ENCODE measurements around the gene SPECC1L. TPM values are rescaled to one million over a fixed set of nuclear protein-coding genes. Genes with fewer than 3 reads are reported as not detected.

SPECC1L gene
- total and polyA plus RNA-seq, 2 experiments from 2014 or later = 19.7 to 43.2 TPM

- DNase-seq (ENCODE audit: low read depth in 1 of 2, low spot score in 1 of 2) = peak in 1 of 2 donors; percentile 54
These were observed 64.9 kb downstream of the SPECC1L start for GRCh38 chr22:24335496-24335895.

GRCh38 chr22:24337894-24338645 lies 67.4 kb downstream of the SPECC1L start:
- Histone ChIP-seq H3K27ac (peak overlapping the region; percentile 86), H3K36me3 (peaks cover 44% of the 10 kb centered on the region), H3K4me1 (ENCODE audit: low read depth) (peaks cover 8% of the 10 kb centered on the region), H3K9me3 (ENCODE audit: low read depth) (no peaks in the 10 kb centered on the region), H3K4me3 (no peak overlapping the region), H3K27me3 (no peaks in the 10 kb centered on the region)
- DNase-seq (ENCODE audit: low read depth in 1 of 2, low spot score in 1 of 2) = no peak
- TF ChIP-seq CTCF (IDR thresholded peaks at IDR 0.05; ENCODE audit: low read depth, low read length) = no peak

More at GRCh38 chr22:24335496-24335895, 64.9 kb downstream of the SPECC1L start:
- Histone ChIP-seq H3K4me1 (ENCODE audit: low read depth) (peaks cover 8% of the 10 kb centered on the region), H3K27me3 (no peaks in the 10 kb centered on the region), H3K4me3 (no peak overlapping the region), H3K9me3 (ENCODE audit: low read depth) (no peaks in the 10 kb centered on the region), H3K36me3 (peaks cover 56% of the 10 kb centered on the region), H3K27ac (no peak overlapping the region)
- no peak for TF ChIP-seq CTCF (IDR thresholded peaks at IDR 0.05; ENCODE audit: low read depth, low read length)

- TF ChIP-seq CTCF (IDR thresholded peaks at IDR 0.05; ENCODE audit: low read depth, low read length) = no peak
- Histone ChIP-seq H3K4me1 (ENCODE audit: low read depth) (peaks cover 8% of the 10 kb centered on the region), H3K9me3 (ENCODE audit: low read depth) (no peaks in the 10 kb centered on the region), H3K36me3 (peaks cover 43% of the 10 kb centered on the region), H3K27ac (peak overlapping the region; percentile 86), H3K4me3 (no peak overlapping the region), H3K27me3 (no peaks in the 10 kb centered on the region)
- peak in 1 of 2 donors; percentile 18 for DNase-seq (ENCODE audit: low read depth in 1 of 2, low spot score in 1 of 2)
These were observed 68.3 kb downstream of the SPECC1L start for GRCh38 chr22:24338726-24339451.

GRCh38 chr22:24339452-24339747 lies 68.8 kb downstream of the SPECC1L start:
- no peak for DNase-seq (ENCODE audit: low read depth in 1 of 2, low spot score in 1 of 2)
- TF ChIP-seq CTCF (IDR thresholded peaks at IDR 0.05; ENCODE audit: low read depth, low read length) = no peak
- Histone ChIP-seq H3K4me3 (no peak overlapping the region), H3K27ac (peak overlapping the region; percentile 86), H3K4me1 (ENCODE audit: low read depth) (peaks cover 8% of the 10 kb centered on the region), H3K9me3 (ENCODE audit: low read depth) (no peaks in the 10 kb centered on the region), H3K27me3 (no peaks in the 10 kb centered on the region), H3K36me3 (peaks cover 43% of the 10 kb centered on the region)

- Histone ChIP-seq H3K36me3 (peaks cover 52% of the 10 kb centered on the region), H3K9me3 (ENCODE audit: low read depth) (no peaks in the 10 kb centered on the region), H3K4me3 (no peak overlapping the region), H3K27me3 (no peaks in the 10 kb centered on the region), H3K4me1 (ENCODE audit: low read depth) (peaks cover 8% of the 10 kb centered on the region), H3K27ac (peak overlapping the region; percentile 69)
- DNase-seq (ENCODE audit: low read depth in 1 of 2, low spot score in 1 of 2) = no peak
- no peak for TF ChIP-seq CTCF (IDR thresholded peaks at IDR 0.05; ENCODE audit: low read depth, low read length)
These were observed 71.0 kb downstream of the SPECC1L start for GRCh38 chr22:24341627-24342026.
